SKM-1 treated with dmso at 0.1 percent for 144 hours (cell line): ENCODE data around the gene FOXN1.

ENCODE experiments used
- DNase-seq: peaks from one replicate; lab custom pipeline; 2025; ENCODE audit not compliant: unreplicated experiment; lab: John Stamatoyannopoulos, UW

Gene FOXN1

GRCh38 chr17:28476076-28476865 is 29.9 kb upstream of the FOXN1 start:
- no peak for DNase-seq

- DNase-seq = no peak
Measured at GRCh38 chr17:28477928-28478327, 28.2 kb upstream of the FOXN1 start.

- peak; percentile 29 for DNase-seq
Measured at GRCh38 chr17:28478712-28479615, 27.2 kb upstream of the FOXN1 start.

- no peak for DNase-seq
Measured at GRCh38 chr17:28480278-28480677, 25.9 kb upstream of the FOXN1 start.

- DNase-seq = no peak
Measured at GRCh38 chr17:28480799-28481571, 25.2 kb upstream of the FOXN1 start.

GRCh38 chr17:28482551-28483199 is 23.5 kb upstream of the FOXN1 start:
- no peak for DNase-seq

- peak; percentile 65 for DNase-seq
Measured at GRCh38 chr17:28484296-28484695, 21.9 kb upstream of the FOXN1 start.

- no peak for DNase-seq
Measured at GRCh38 chr17:28485049-28485448, 21.1 kb upstream of the FOXN1 start.

GRCh38 chr17:28487881-28488532 is 18.1 kb upstream of the FOXN1 start:
- no peak for DNase-seq

- DNase-seq = no peak
Measured at GRCh38 chr17:28488533-28489276, 17.4 kb upstream of the FOXN1 start.

GRCh38 chr17:28491286-28491685 is 14.9 kb upstream of the FOXN1 start:
- no peak for DNase-seq

GRCh38 chr17:28491860-28492259 is 14.3 kb upstream of the FOXN1 start:
- no peak for DNase-seq

GRCh38 chr17:28492352-28493310 is 13.5 kb upstream of the FOXN1 start:
- no peak for DNase-seq

- DNase-seq = no peak
Measured at GRCh38 chr17:28493460-28493859, 12.7 kb upstream of the FOXN1 start.

- peak; percentile 35 for DNase-seq
Measured at GRCh38 chr17:28494445-28495188, 11.5 kb upstream of the FOXN1 start.

GRCh38 chr17:28495635-28496034 is 10.5 kb upstream of the FOXN1 start:
- no peak for DNase-seq

GRCh38 chr17:28497931-28498330 is 8.2 kb upstream of the FOXN1 start:
- no peak for DNase-seq
